Body of pancreas (tissue), 4 donors: ENCODE results near the gene COL23A1.

Experiments used
- POLR2A ChIP-seq, 3 donors: fragments of 450-650 bp; IDR thresholded peaks; one replicate each; pipeline ENCODE4 v1.6.1; 2016; ENCODE audit warnings: antibody characterized with exemption in 3 of 3, mild to moderate bottlenecking in 2 of 3
- TF ChIP-seq, protein P1 (sequence below), 7 experiments: fragments of 450-650 bp in 4 of 7; fragments of 200-600 bp in 3 of 7; sonication (generic) in 3 of 7; IDR thresholded peaks; one replicate each; pipeline ENCODE4 v1.5.1; 2016 to 2019; ENCODE audit warnings: antibody characterized with exemption in 7 of 7

DNA sequence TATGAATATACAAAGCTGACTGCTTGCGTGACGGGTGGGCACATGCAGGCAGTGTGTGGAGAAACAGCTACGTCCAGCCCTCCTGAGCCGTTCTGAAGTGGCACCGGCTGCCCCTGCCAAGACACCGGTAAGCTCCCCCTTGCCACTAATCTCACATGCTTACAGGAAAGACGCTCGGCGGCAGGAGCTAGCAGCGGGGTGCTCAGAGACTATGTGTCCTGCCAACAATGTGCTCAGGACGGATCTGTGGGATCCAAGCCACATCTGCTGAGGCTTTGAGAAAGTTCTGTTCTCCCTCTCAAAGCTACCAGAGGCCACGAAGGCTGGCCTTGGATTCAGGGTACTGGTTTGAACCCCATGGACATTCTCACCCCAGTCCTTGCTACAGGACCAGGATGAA, 200.4 kb downstream of the COL23A1 start:
- TF ChIP-seq, protein P1, sequence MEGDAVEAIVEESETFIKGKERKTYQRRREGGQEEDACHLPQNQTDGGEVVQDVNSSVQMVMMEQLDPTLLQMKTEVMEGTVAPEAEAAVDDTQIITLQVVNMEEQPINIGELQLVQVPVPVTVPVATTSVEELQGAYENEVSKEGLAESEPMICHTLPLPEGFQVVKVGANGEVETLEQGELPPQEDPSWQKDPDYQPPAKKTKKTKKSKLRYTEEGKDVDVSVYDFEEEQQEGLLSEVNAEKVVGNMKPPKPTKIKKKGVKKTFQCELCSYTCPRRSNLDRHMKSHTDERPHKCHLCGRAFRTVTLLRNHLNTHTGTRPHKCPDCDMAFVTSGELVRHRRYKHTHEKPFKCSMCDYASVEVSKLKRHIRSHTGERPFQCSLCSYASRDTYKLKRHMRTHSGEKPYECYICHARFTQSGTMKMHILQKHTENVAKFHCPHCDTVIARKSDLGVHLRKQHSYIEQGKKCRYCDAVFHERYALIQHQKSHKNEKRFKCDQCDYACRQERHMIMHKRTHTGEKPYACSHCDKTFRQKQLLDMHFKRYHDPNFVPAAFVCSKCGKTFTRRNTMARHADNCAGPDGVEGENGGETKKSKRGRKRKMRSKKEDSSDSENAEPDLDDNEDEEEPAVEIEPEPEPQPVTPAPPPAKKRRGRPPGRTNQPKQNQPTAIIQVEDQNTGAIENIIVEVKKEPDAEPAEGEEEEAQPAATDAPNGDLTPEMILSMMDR (IDR thresholded peaks at IDR 0.05) = no peak
- no peak for TF ChIP-seq POLR2A (IDR thresholded peaks at IDR 0.05)
